Caco-2 (cell line): Measurements from ENCODE around the gene CDK5RAP2. TPM values are rescaled to one million over a fixed set of nuclear protein-coding genes. Genes with fewer than 3 reads are reported as not detected.

ENCODE experiments used
- BruUV-seq: library from RNA; stranded (reverse); fragments of 400-500 nt; replicated peaks from 2 replicates; lab custom pipeline; 2021; lab: Mats Ljungman, UMichigan
- CTCF ChIA-PET: fragments of 300-600 bp; sonication (Branson Sonifier 250); formaldehyde crosslinking; loops from one replicate; lab custom pipeline; 2022; ENCODE audit warnings: antibody characterized with exemption; lab: Charles Lee
- POLR2A ChIA-PET: fragments of 300-600 bp; sonication (Branson Sonifier 250); formaldehyde crosslinking; loops from one replicate; lab custom pipeline; 2022; ENCODE audit warnings: antibody characterized with exemption; lab: Charles Lee
- DNase-seq, 2 experiments: peaks; one replicate each; pipeline versions ENCODE4 v3.0.0 to v3.0.0-alpha.2; 2020 to 2022
- H3K27me3 ChIP-seq: replicated peaks from 2 replicates; pipeline ENCODE4 v1.6.0; 2011; ENCODE audit warnings: low read length; ENCODE audit not compliant: control insufficient read depth, insufficient read depth
- H3K36me3 ChIP-seq: 2 replicates; pipeline ENCODE4 v1.5.1; 2011; ENCODE audit warnings: low read length; ENCODE audit not compliant: control insufficient read depth, insufficient read depth
- H3K4me1 ChIP-seq: fragments of 250-450 bp; sonication (Bioruptor Pico); 2 replicates; pipeline ENCODE4 v1.5.1; 2020; ENCODE audit warnings: mild to moderate bottlenecking
- H3K4me3 ChIP-seq: 2 replicates; pipeline ENCODE4 v1.5.1; 2011; ENCODE audit warnings: low read depth, mild to moderate bottlenecking, control low read depth, low read length
- H3K9me3 ChIP-seq: fragments of 250-450 bp; sonication (Bioruptor Pico); 2 replicates; pipeline ENCODE4 v1.5.1; 2020; ENCODE audit warnings: mild to moderate bottlenecking, moderate library complexity
- H3K27ac Mint-ChIP-seq: one replicate; pipeline ENCODE4 v1.8.0; 2022; ENCODE audit warnings: mixed read lengths; ENCODE audit not compliant: unreplicated experiment
- H3K27me3 Mint-ChIP-seq: one replicate; pipeline ENCODE4 v1.8.0; 2022; ENCODE audit warnings: mixed read lengths; ENCODE audit not compliant: insufficient read depth, unreplicated experiment
- H3K36me3 Mint-ChIP-seq: one replicate; pipeline ENCODE4 v1.8.0; 2022; ENCODE audit warnings: mild to moderate bottlenecking, mixed read lengths; ENCODE audit not compliant: insufficient read depth, unreplicated experiment
- H3K4me1 Mint-ChIP-seq: one replicate; pipeline ENCODE4 v1.8.0; 2022; ENCODE audit warnings: low read depth, mixed read lengths; ENCODE audit not compliant: unreplicated experiment
- H3K4me3 Mint-ChIP-seq: one replicate; pipeline ENCODE4 v1.8.0; 2022; ENCODE audit warnings: mild to moderate bottlenecking, moderate library complexity, mixed read lengths; ENCODE audit not compliant: unreplicated experiment
- H3K9me3 Mint-ChIP-seq: one replicate; pipeline ENCODE4 v1.8.0; 2022; ENCODE audit warnings: mixed read lengths; ENCODE audit not compliant: unreplicated experiment
- CTCF ChIP-seq, 2 experiments: fragments of 200-600 bp in 1 of 2; IDR thresholded peaks; 1 replicate in 1 of 2; 2 replicates in 1 of 2; pipeline versions ENCODE4 v1.5.1 to v1.8.0; 2011 to 2022; ENCODE audit warnings: antibody characterized with exemption in 1 of 2, control low read depth in 1 of 2, inconsistent platforms in 1 of 2, low read depth in 1 of 2, low read length in 1 of 2, mild to moderate bottlenecking in 1 of 2, moderate library complexity in 1 of 2; ENCODE audit not compliant: insufficient read depth in 1 of 2, severe bottlenecking in 1 of 2, unreplicated experiment in 1 of 2
- intact Hi-C: fragments of 100-400 bp; cut with micrococcal nuclease; formaldehyde crosslinking; loops from one replicate; pipeline ENCODE4 v1.10.0; 2022; ENCODE audit not compliant: unreplicated experiment
- total RNA-seq: library from RNA; stranded (reverse); gene quantifications from 2 replicates; pipeline ENCODE4 v1.2.3, GENCODE V29; 2022

CDK5RAP2 gene
- total RNA-seq, 1 experiment from 2014 or later = 71.3 TPM

GRCh38 chr9:120423812-120424211, 156.2 kb downstream of the CDK5RAP2 start:
- Histone ChIP-seq H3K27me3 (no peaks in the 10 kb centered on the region), H3K4me1 (no peaks in the 10 kb centered on the region), H3K4me3 (no peak overlapping the region), H3K9me3 (no peaks in the 10 kb centered on the region), H3K36me3 (no peaks in the 10 kb centered on the region)
- no TSS peak for BruUV-seq
- TF ChIP-seq CTCF (IDR thresholded peaks at IDR 0.05; ENCODE audit: insufficient read depth in 1 of 2, low read depth in 1 of 2, low read length in 1 of 2, severe bottlenecking in 1 of 2, unreplicated experiment in 1 of 2) = no peak
- intact Hi-C loops = no loop called here
- Mint-ChIP-seq H3K4me3 (no peak overlapping the region), H3K27me3 (no peaks in the 10 kb centered on the region), H3K9me3 (no peaks in the 10 kb centered on the region), H3K27ac (no peak overlapping the region), H3K36me3 (peaks cover 38% of the 10 kb centered on the region), H3K4me1 (no peaks in the 10 kb centered on the region)
- DNase-seq = no peak
- POLR2A ChIA-PET = no interaction called here
- CTCF ChIA-PET = no interaction called here

GRCh38 chr9:120421977-120422376, 158.0 kb downstream of the CDK5RAP2 start:
- TF ChIP-seq CTCF (IDR thresholded peaks at IDR 0.05; ENCODE audit: insufficient read depth in 1 of 2, low read depth in 1 of 2, low read length in 1 of 2, severe bottlenecking in 1 of 2, unreplicated experiment in 1 of 2) = no peak
- Mint-ChIP-seq H3K27ac (no peak overlapping the region), H3K4me3 (no peak overlapping the region), H3K36me3 (peaks cover 45% of the 10 kb centered on the region), H3K9me3 (no peaks in the 10 kb centered on the region), H3K4me1 (no peaks in the 10 kb centered on the region), H3K27me3 (no peaks in the 10 kb centered on the region)
- DNase-seq = no peak
- BruUV-seq = no TSS peak
- Histone ChIP-seq H3K9me3 (no peaks in the 10 kb centered on the region), H3K4me1 (no peaks in the 10 kb centered on the region), H3K27me3 (no peaks in the 10 kb centered on the region), H3K4me3 (no peak overlapping the region), H3K36me3 (no peaks in the 10 kb centered on the region)
- intact Hi-C loops = no loop called here
- ChIA-PET CTCF (no interaction called here), POLR2A (no interaction called here)

GRCh38 chr9:120418315-120418714, 161.7 kb downstream of the CDK5RAP2 start:
- Histone ChIP-seq H3K36me3 (no peaks in the 10 kb centered on the region), H3K27me3 (no peaks in the 10 kb centered on the region), H3K4me3 (no peak overlapping the region), H3K4me1 (no peaks in the 10 kb centered on the region), H3K9me3 (no peaks in the 10 kb centered on the region)
- Mint-ChIP-seq H3K4me1 (peaks cover 6% of the 10 kb centered on the region), H3K9me3 (no peaks in the 10 kb centered on the region), H3K27me3 (no peaks in the 10 kb centered on the region), H3K4me3 (no peak overlapping the region), H3K36me3 (peaks cover 39% of the 10 kb centered on the region), H3K27ac (no peak overlapping the region)
- BruUV-seq = no TSS peak
- intact Hi-C loops = no loop called here
- CTCF ChIA-PET = no interaction called here
- DNase-seq = no peak
- no peak for TF ChIP-seq CTCF (IDR thresholded peaks at IDR 0.05; ENCODE audit: insufficient read depth in 1 of 2, low read depth in 1 of 2, low read length in 1 of 2, severe bottlenecking in 1 of 2, unreplicated experiment in 1 of 2)
- POLR2A ChIA-PET = no interaction called here
